Stimulated activated CD8-positive, alpha-beta memory T cell treated with anti-CD3 and anti-CD28 coated beads, Interleukin-12 subunit alpha, Interleukin-12 subunit beta, amount 100 ng/mL, for 1 hour (primary cell): ENCODE data around the gene ANXA11.
A peak's percentile ranks its signal among the peaks of the same experiment; 100 is the strongest.
"Not testable (repeated sequence)": the region's sequence is repeated elsewhere in the genome, so short reads cannot be mapped to it uniquely, and the experiment has no call there.

Source experiments
- DNase-seq: peaks from one replicate; pipeline ENCODE4 v3.0.0-alpha.2; 2020; ENCODE audit warnings: low read depth

ANXA11 gene

GRCh38 chr10:80205477-80206276, at the start of gene ANXA11:
ANXA11 (minus strand) TSS chr10:80205537; CDS start chr10:80172861, 32,676 bp downstream.
- peak; percentile 69 for DNase-seq

DNA sequence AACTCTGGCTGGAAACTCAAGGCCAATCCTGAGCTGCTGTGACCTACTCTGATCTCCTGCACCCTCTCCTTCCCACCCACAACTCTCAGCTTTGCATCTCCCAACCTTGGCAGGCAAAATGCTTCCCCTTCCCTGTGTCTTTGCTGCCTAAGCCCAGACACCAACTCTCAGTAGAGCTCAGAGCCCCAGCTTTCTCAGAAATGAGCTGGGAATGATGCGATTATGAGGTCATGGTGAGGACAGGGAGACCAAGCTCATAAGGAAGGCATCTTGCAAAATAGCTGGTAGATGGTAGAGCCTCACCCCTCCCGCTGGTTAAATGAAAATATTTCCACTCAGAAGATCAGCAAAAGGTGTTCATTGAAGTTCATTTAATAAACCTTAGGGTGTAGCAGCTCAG, 49.4 kb upstream of the ANXA11 start:
- not testable (repeated sequence) for DNase-seq

- not testable (repeated sequence) for DNase-seq
Measured at GRCh38 chr10:80253963-80254271, 48.6 kb upstream of the ANXA11 start.

GRCh38 chr10:80253266-80253962, 48.1 kb upstream of the ANXA11 start:
- DNase-seq: no peak

GRCh38 chr10:80252296-80252887, 47.1 kb upstream of the ANXA11 start:
- DNase-seq: no peak

- DNase-seq: not testable (repeated sequence)
Measured at GRCh38 chr10:80251703-80252280, 46.5 kb upstream of the ANXA11 start.

DNA sequence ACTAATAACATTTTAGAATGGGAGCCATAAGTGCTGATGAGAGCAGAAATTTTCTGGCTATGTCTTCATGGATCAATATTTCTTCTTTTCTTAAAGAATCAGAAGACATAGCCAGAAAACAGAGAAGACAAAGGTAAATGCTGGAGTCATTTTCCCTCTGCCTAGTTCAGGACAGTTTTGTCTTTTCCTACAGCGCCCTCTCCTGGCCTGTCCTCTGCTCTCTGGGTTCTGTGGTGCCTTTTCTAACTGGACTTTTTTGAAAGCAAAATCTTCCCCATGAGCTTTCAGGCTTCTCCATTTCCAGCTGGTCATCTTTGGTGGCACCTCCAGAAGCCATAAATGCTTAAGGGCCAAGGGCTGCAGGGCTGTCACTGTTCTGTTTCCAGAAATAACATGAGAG, 45.1 kb upstream of the ANXA11 start:
- DNase-seq: not testable (repeated sequence)

- not testable (repeated sequence) for DNase-seq
Measured at GRCh38 chr10:80249906-80250305, 44.6 kb upstream of the ANXA11 start.

DNA sequence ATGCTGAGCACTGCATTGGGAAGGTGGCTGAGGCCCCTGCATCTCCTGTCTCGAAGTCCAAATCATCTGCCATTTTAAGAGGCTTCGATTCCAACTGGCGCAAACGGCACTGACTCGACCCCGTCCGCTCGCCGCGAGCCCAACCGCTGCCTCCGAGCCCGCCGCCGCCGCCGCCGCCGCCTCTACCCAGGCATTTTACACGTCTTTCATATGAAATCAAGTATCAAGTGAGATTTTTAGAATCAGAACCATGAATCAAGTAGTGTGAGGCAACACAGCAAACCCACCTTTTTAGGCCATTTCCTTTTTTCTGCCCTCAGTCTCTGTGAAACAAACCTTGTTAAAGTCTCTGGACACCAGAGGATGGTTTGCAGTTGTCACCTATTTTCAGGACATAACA, 42.3 kb upstream of the ANXA11 start:
- not testable (repeated sequence) for DNase-seq

- not testable (repeated sequence) for DNase-seq
Measured at GRCh38 chr10:80244371-80244770, 39.0 kb upstream of the ANXA11 start.

DNA sequence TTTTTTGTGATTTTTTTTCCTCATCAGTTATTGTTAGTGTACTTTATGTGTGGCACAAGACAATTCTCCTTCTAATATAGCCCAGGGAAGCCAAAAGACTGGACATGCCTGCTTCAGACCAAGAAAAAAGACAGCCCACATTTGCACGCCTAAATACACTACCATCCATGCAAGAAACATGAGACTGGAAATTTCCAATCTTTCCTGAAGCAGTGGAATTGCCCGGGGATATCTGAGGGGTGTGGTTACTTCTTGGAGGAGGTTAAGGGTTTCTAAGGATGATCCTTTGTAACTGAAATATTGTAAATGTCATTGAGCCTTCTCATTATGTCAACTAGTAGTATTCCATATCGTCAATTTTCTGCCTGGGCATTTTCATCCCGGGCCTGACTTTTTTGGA, 37.0 kb upstream of the ANXA11 start:
- DNase-seq: not testable (repeated sequence)

DNA sequence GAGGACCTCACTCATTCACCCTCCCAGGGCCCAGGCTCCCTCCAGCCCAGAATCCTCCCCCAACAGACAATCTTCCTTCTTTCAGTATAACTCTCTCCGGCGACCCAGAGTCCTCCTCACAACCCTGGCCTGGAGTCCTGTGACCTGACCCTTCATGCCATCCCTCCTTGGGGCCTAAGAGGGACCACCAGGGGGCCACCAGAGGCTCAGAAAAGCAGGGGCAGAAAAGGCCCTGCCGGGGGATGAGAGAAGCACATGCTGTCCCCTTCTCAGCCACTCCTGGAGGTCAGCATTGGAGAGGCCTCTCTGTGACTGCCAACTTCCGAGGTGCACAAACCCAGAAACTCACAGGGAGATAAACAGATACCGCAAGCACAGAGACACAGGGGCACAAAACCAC, 31.1 kb upstream of the ANXA11 start:
- DNase-seq: not testable (repeated sequence)

DNA sequence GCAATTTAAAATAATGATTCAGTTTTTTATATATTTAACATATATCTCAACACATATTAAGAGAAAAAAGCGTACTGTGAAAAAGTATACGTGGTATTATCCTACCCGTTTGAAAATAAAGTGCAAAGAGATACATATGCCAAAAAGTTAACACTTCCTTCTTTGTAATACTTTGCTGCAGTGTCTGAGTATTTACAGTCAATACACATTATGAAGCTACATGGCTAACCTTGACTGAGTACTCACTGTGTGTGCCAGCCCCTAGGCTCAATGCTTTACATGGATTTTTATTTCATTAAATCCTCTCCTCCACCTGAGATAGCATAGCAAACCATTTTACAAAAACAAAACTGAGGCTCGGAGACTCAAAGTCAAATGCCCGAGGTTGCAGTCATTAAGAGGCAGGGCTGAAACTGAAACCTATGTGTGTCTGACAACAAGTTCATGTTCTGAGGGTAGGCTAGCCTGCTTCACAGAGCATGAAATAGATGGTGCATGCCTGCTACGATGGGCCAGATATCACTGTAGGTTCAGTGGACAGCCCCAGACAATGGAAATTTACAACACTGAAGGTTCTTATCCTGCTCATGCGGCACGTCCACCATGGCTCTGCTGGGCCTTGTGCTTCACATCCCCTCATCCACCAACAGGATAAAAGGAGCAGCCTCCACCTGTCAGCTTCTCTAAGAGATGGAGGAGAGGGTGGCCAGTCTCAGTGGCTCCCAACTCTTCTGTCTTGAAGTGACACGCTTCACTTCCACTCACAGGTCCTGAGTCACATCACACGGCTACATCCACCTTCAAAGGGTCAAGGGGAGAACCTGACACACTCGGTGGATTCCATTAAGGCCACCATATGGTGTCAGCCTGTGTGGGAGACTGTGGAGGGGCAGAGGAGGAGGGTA, 29.2 kb upstream of the ANXA11 start:
- DNase-seq: not testable (repeated sequence)

GRCh38 chr10:80233871-80234270, 28.5 kb upstream of the ANXA11 start:
- DNase-seq: not testable (repeated sequence)

DNA sequence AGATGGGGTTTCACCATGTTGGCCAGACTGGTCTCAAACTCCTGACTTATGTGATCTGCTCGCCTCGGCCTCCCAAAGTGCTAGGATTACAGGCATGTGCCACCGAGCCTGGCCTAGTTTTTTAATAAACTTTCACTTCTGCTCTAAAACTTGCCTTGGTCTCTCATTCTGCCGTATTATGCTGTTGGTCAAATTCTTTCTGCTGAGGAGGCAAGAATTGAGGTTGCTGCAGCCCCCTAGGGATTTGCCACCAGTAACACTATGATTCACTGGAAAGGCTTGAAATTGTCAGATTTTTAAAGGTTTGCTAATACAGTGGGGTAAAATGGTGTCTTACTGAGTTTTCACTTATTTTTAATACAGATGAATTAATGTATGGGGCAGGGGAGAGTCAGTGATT, 21.4 kb upstream of the ANXA11 start:
- not testable (repeated sequence) for DNase-seq

DNA sequence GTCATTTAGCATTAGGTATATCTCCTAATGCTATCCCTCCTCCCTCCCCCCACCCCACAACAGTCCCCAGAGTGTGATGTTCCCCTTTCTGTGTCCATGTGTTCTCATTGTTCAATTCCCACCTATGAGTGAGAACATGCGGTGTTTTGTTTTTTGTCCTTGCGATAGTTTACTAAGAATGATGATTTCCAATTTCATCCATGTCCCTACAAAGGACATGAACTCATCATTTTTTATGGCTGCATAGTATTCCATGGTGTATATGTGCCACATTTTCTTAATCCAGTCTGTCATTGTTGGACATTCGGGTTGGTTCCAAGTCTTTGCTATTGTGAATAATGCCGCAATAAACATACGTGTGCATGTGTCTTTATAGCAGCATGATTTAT, 17.7 kb upstream of the ANXA11 start:
- DNase-seq: not testable (repeated sequence)

- not testable (repeated sequence) for DNase-seq
Measured at GRCh38 chr10:80218878-80219277, 13.5 kb upstream of the ANXA11 start.

GRCh38 chr10:80214368-80214982, 9.1 kb upstream of the ANXA11 start:
- DNase-seq: not testable (repeated sequence)

DNA sequence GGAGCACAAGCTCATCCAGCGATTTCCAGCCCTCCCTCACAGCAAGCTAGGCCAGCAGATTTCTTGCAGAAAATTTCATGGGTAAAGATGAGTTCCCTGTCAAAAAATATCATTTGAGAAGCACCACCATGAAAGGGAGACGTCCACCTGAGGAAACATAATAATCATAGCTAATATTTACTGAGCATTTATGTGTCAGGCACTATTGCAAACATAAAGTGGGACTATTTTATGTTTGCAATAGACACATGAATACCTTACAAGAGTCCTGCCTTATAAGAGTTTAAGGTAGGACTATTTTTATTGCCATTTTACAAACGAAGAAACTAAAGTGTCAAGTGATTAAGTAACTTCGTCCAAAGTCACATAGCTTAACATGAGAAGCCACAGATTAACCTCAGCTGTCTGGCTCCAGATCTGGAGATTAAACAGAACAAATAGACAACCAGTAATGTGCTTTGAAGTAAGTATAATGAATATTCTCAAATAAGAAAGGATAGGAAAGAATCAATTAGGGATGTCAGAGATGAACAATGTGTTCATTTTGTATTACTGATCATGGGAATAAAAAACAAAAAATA, 7.3 kb upstream of the ANXA11 start:
- not testable (repeated sequence) for DNase-seq

DNA sequence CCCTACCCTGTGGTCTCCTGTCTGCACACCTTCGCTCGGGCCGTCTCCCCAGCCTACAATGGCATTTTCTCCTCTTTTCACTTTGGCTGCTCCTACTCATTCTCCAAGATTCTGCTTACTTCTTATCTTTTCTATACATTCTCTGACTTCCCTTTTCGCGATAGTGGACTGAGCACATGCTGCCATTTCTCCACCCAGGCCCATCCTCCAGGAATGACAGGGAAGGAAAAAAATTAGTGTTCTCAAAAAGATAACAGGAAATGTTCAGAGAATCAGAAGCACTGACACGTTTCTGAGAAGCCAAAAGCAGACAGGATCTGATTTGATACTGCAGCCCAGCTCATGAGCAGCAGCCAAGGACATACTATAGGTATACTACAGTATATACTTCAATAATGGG, 6.4 kb upstream of the ANXA11 start:
- DNase-seq: no peak

DNA sequence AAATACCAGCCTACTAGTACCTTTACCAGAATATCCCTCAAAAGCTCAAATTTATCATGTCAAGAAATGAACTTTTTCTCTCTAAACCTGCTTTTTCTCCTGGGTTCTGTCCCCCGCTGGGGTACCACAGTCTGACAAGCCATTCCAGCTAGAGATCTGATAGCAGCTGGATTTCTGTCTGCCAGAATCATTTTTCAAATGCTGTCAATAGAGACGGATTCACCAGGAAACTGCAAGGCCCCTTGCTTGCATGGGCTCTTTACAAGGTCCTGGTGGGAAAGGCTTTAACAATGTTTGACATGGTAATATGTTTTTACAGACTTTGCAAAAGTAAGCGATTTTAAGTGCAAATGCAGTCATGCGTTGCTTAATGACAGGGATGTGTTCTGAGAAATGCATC, 4.9 kb upstream of the ANXA11 start:
- no peak for DNase-seq
